Activated CD8-positive, alpha-beta T cell treated with anti-CD3 and anti-CD28 coated beads, Interleukin-2, amount 10 ng/mL, durations not matched to agents 7 days and 5 days (primary cell): ENCODE measurements around the gene NACC1. TPM values are rescaled to one million over a fixed set of nuclear protein-coding genes. Genes with fewer than 3 reads are reported as not detected.
"Not testable (repeated sequence)": the region's sequence is repeated elsewhere in the genome, so short reads cannot be mapped to it uniquely, and the experiment has no call there.

Experiments used
- ATAC-seq: fragments of 150-1000 bp; cut with Tn5 transposase; one replicate; pipeline ENCODE4 v1.10.0; 2021; ENCODE audit warnings: moderate library complexity
- CTCF ChIA-PET: fragments of 350-600 bp; sonication (Branson Sonifier 250); formaldehyde crosslinking; loops from one replicate; lab custom pipeline; 2021; ENCODE audit warnings: antibody characterized with exemption; lab: Charles Lee
- POLR2A ChIA-PET: fragments of 350-600 bp; sonication (Branson Sonifier 250); formaldehyde crosslinking; loops from one replicate; lab custom pipeline; 2021; ENCODE audit warnings: antibody characterized with exemption; lab: Charles Lee
- DNase-seq: peaks from one replicate; pipeline ENCODE4 v3.0.0-alpha.2; 2020
- H3K27ac Mint-ChIP-seq: one replicate; pipeline ENCODE4 v1.8.0; 2021; ENCODE audit warnings: mild to moderate bottlenecking, mixed read lengths
- H3K27me3 Mint-ChIP-seq: one replicate; pipeline ENCODE4 v1.8.0; 2021; ENCODE audit warnings: low read depth, mixed read lengths
- H3K36me3 Mint-ChIP-seq: one replicate; pipeline ENCODE4 v1.8.0; 2021; ENCODE audit warnings: low read depth, mixed read lengths
- H3K4me1 Mint-ChIP-seq: one replicate; pipeline ENCODE4 v1.8.0; 2021; ENCODE audit warnings: low read depth, mixed read lengths
- H3K4me3 Mint-ChIP-seq: one replicate; pipeline ENCODE4 v1.8.0; 2021; ENCODE audit warnings: mild to moderate bottlenecking, mixed read lengths
- H3K9me3 Mint-ChIP-seq: one replicate; pipeline ENCODE4 v1.8.0; 2022; ENCODE audit warnings: mixed read lengths; ENCODE audit not compliant: insufficient read depth
- total RNA-seq, 2 experiments: library from RNA; stranded (reverse); gene quantifications; one replicate each; pipeline ENCODE4 v1.2.3, GENCODE V29; 2021

Gene NACC1
- total RNA-seq, 2 experiments from 2014 or later: 74.6 to 84.8 TPM

DNA sequence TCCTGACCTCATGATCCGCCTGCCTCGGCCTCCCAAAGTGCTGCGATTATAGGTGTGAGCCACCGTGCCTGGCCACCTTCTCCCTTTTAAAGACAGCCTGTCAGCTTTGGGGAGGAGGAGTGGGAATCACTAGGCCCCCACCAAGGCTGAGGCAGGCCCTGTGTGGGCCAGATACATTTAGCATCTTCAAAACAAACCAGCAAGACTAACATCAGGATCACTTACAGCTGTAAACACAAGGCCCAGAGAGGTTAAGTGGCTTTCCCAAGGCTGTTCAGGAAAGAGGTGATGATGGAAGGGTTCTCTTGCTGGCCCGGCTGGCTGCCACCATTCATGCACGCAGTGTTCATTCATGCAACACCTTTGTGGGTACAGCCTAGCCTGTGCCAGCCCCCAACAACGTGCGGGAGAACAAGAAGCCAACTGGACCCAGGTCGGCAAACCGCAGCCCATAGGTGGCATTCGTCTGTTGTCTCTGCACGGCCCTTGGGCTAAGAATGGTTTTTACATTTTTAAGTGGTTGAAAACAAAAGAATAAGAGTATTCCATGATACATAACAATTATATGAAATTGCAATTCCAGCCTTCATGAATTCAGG, 55.2 kb downstream of the NACC1 start:
- Mint-ChIP-seq H3K36me3 (peaks cover 26% of the 10 kb centered on the region), H3K27me3 (no peaks in the 10 kb centered on the region), H3K9me3 (no peaks in the 10 kb centered on the region), H3K4me1 (peaks cover 62% of the 10 kb centered on the region), H3K27ac (peak overlapping the region; percentile 97), H3K4me3 (peak overlapping the region; percentile 82)
- no peak for DNase-seq
- CTCF ChIA-PET: interaction anchor here (0.7 to 1.6 kb wide), 3 partner anchors 9 to 13 kb away, joined by 3 to 6 read pairs (median 4); no protein-coding TSS in a partner anchor
- ATAC-seq: no peak
- POLR2A ChIA-PET: interaction anchor here (0.6 to 2.6 kb wide), 5 partner anchors 9 to 596 kb away, joined by 3 to 16 read pairs (median 6); no protein-coding TSS in a partner anchor

DNA sequence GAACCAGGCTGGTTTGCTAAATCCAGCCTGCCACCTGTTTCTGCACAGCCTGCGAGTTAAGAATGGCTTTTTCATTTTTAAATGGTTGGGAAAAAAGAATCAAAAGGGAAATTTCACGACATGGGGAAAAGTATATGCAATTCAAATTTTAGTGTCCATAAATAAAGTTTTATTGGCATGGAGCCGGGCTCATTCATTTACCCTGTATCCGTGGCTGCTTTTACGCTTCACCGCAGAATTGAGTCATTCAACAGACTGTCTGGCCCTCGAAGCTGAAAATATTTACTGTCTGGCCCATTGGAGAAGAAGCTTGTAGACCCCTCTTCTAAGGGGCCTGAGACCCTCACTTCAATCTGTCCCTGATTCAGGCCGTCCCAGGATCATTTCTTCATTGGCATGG, 58.3 kb downstream of the NACC1 start:
- CTCF ChIA-PET: interaction anchor here (1.1 to 1.4 kb wide), 2 partner anchors 14 to 71 kb away, joined by 4 read pairs; no protein-coding TSS in a partner anchor
- no peaks in the 10 kb centered on the region for H3K9me3 Mint-ChIP-seq

GRCh38 chr19:13177584-13177983, 59.5 kb downstream of the NACC1 start:
- H3K27ac Mint-ChIP-seq, ATAC-seq, H3K9me3 Mint-ChIP-seq, H3K36me3 Mint-ChIP-seq, DNase-seq, H3K27me3 Mint-ChIP-seq, CTCF ChIA-PET, H3K4me3 Mint-ChIP-seq: not testable (repeated sequence)
- peaks cover 41% of the 10 kb centered on the region for H3K4me1 Mint-ChIP-seq
- POLR2A ChIA-PET: interaction anchor here (1.4 to 3.7 kb wide), 3 partner anchors 10 to 25 kb away, joined by 7 to 13 read pairs (median 7); no protein-coding TSS in a partner anchor

More for the DNA sequence above, 58.3 kb downstream of the NACC1 start:
- H3K27me3 Mint-ChIP-seq: no peaks in the 10 kb centered on the region
- peaks cover 16% of the 10 kb centered on the region for H3K36me3 Mint-ChIP-seq
- no peak for DNase-seq
- no peak overlapping the region for H3K4me3 Mint-ChIP-seq
- H3K4me1 Mint-ChIP-seq: peaks cover 46% of the 10 kb centered on the region
- POLR2A ChIA-PET: interaction anchor here (1.0 to 1.5 kb wide), 2 partner anchors 9 to 24 kb away, joined by 3 to 4 read pairs; no protein-coding TSS in a partner anchor
- ATAC-seq: no peak
- H3K27ac Mint-ChIP-seq: no peak overlapping the region

DNA sequence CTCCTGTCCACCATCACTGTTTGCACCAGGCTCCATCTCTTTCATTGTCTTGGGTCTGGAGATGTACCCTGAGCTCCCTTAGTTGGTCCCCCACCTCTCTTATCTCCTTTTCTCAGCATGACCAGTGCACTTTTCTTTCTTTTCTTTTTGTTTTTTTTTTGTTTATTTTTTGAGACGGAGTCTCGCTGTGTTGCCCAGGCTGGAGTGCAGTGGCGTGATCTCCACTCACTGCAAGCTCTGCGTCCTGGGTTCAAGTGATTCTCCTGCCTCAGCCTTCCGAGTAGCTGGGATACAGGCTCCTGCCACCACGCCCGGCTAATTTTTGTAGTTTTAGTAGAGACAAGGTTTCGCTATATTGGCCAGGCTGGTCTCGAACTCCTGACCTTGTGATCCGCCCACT, 60.2 kb downstream of the NACC1 start:
- H3K4me1 Mint-ChIP-seq: peaks cover 34% of the 10 kb centered on the region
- not testable (repeated sequence) for ATAC-seq, H3K36me3 Mint-ChIP-seq, H3K4me3 Mint-ChIP-seq, H3K27me3 Mint-ChIP-seq, DNase-seq, H3K27ac Mint-ChIP-seq, H3K9me3 Mint-ChIP-seq
- ChIA-PET CTCF (interaction anchor here (1.6 kb wide), 1 partner anchor 9 kb away, joined by 4 read pairs; no protein-coding TSS in a partner anchor), POLR2A (interaction anchor here (1.4 to 3.7 kb wide), 3 partner anchors 10 to 25 kb away, joined by 7 to 13 read pairs (median 7); no protein-coding TSS in a partner anchor)

DNA sequence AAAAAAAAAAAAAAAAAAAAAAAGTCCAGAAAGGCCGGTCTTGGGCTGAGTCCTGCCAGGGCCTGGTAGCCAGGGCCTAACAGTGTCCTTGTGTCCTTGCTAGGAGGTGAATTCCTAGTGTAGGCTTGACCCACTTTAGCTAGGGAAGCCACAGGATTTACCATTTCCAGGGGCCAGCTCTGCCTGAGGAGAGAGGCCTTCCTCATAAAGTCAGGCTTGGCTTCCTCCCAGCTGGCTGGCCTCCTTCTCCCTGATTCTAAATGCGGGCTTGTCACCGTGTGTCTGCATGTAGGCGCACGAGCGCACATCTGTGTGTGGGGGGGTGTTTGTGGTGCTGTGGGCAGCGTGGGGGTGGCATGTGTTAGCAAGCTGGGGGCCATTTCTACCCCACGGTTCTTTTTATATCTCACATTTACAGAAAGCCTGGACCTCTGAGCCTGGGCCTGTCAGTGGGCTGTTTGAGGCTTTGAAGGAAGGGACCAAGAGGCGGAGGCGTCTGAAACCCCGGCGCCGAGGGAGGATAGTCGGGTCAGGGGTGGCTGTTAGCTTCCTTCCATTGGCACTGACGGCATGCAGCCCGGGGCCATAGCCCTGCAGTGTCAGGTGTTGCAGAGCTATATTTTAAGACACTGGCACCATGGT, 63.8 kb downstream of the NACC1 start:
- Mint-ChIP-seq H3K9me3 (no peaks in the 10 kb centered on the region), H3K4me1 (peaks cover 30% of the 10 kb centered on the region), H3K27me3 (no peaks in the 10 kb centered on the region), H3K27ac (peak overlapping the region; percentile 79), H3K4me3 (no peak overlapping the region), H3K36me3 (peaks cover 2% of the 10 kb centered on the region)
- ATAC-seq (peak; percentile 42), DNase-seq (peak; percentile 41)
- ChIA-PET POLR2A (interaction anchor here (0.9 to 2.9 kb wide), 8 partner anchors 9 to 30 kb away, joined by 3 to 19 read pairs (median 6); no protein-coding TSS in a partner anchor), CTCF (interaction anchor here (1.0 to 3.0 kb wide), 9 partner anchors 8 to 29 kb away, joined by 3 to 21 read pairs (median 4); no protein-coding TSS in a partner anchor)

DNA sequence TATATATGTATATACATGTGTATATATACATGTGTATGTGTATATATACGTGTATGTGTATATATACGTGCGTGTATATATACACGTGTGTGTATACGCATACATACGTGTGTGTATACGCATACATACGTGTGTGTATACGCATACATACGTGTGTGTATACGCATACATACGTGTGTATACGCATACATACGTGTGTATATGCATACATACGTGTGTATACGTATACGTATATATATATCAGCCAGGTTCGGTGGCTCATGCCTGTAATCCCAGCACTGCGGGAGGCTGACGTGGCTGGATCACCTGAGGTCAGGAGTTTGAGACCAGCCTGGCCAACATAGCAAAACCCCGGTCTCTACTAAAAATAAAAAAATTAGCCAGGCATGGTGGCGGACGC, 66.9 kb downstream of the NACC1 start:
- not testable (repeated sequence) for ATAC-seq, DNase-seq, H3K9me3 Mint-ChIP-seq, H3K27ac Mint-ChIP-seq, H3K36me3 Mint-ChIP-seq, H3K4me3 Mint-ChIP-seq, H3K27me3 Mint-ChIP-seq
- ChIA-PET POLR2A (interaction anchor here (0.5 kb wide), 1 partner anchor 170 kb away, joined by 3 read pairs; no protein-coding TSS in a partner anchor), CTCF (interaction anchor here (0.7 kb wide), 1 partner anchor 77 kb away, joined by 3 read pairs; no protein-coding TSS in a partner anchor)
- H3K4me1 Mint-ChIP-seq: peaks cover 41% of the 10 kb centered on the region

DNA sequence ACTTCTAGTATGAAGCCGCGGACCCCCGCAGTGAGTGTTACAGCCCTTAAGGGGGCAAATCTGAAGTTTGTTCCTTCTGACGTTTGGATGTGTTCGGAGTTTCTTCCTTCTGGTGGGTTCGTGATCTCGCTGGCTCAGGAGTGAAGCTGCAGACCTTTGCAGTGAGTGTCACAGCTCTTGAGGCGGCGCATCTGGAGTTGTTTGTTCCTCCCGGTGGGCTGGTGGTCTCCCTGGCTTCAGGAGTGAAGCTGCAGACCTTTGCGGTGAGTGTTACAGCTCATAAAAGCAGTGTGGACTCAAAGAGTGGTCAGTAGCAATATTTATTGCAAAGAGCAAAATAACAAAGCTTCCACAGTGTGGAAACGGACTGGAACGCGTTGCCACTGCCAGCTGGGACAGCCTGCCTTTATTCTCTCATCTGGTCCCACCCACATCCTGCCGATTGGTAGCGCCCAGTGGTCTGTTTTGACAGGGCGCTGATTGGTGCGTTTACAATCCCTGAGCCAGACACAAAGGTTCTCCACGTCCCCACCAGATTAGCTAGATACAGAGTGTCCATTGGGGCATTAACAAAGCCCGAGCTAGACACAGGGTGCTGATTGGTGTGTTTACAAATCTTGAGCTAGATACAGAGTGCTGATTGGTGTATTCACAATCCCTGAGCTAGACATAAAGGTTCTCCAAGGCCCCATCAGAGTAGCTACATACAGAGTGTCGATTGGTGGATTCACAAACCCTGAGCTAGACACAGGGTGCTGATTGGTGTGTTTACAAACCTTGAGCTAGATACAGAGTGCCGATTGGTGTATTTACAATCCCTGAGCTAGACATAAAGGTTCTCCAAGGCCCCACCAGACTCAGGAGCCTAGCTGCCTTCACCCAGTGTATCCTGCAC, 67.9 kb downstream of the NACC1 start:
- H3K27ac Mint-ChIP-seq: peak overlapping the region; percentile 32
- peaks cover 36% of the 10 kb centered on the region for H3K4me1 Mint-ChIP-seq
- H3K9me3 Mint-ChIP-seq, H3K36me3 Mint-ChIP-seq, ATAC-seq, H3K4me3 Mint-ChIP-seq, H3K27me3 Mint-ChIP-seq, DNase-seq: not testable (repeated sequence)
- ChIA-PET CTCF (interaction anchor here (0.9 to 2.1 kb wide), 2 partner anchors 9 to 13 kb away, joined by 3 to 6 read pairs; no protein-coding TSS in a partner anchor), POLR2A (interaction anchor here (0.7 to 1.5 kb wide), 2 partner anchors 31 to 33 kb away, joined by 3 to 5 read pairs; no protein-coding TSS in a partner anchor)

GRCh38 chr19:13186688-13187087, 68.6 kb downstream of the NACC1 start:
- H3K9me3 Mint-ChIP-seq, H3K27ac Mint-ChIP-seq, H3K4me3 Mint-ChIP-seq, DNase-seq, H3K36me3 Mint-ChIP-seq, ATAC-seq, H3K27me3 Mint-ChIP-seq: not testable (repeated sequence)
- POLR2A ChIA-PET: interaction anchor here (1.5 to 1.7 kb wide), 2 partner anchors 31 to 34 kb away, joined by 5 read pairs; no protein-coding TSS in a partner anchor
- CTCF ChIA-PET: interaction anchor here (0.9 to 2.1 kb wide), 2 partner anchors 9 to 14 kb away, joined by 3 to 6 read pairs; no protein-coding TSS in a partner anchor
- peaks cover 37% of the 10 kb centered on the region for H3K4me1 Mint-ChIP-seq

DNA sequence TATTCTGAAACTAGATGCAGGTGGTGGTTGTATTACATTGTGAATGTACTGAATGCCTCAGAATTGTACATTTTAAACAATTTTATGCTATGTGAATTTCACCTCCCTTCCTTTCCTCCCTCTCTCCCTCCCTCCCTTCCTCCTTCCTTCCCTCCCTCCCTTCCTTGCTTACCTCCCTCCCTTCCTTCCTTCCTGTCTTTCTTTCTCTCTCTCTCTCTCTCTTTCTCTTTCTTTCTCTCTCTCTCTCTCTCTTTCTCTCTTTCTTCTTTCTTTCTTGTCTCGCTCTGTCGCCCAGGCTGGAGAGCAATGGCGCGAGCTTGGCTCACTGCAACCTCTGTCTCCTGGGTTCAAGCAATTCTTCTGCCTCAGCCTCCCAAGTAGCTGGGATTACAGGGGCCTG, 69.4 kb downstream of the NACC1 start:
- peak overlapping the region; percentile 74 for H3K27ac Mint-ChIP-seq
- no peak overlapping the region for H3K4me3 Mint-ChIP-seq
- DNase-seq: no peak
- no peaks in the 10 kb centered on the region for H3K9me3 Mint-ChIP-seq
- ChIA-PET POLR2A (interaction anchor here (1.7 kb wide), 1 partner anchor 35 kb away, joined by 5 read pairs; no protein-coding TSS in a partner anchor), CTCF (interaction anchor here (2.1 kb wide), 1 partner anchor 8 kb away, joined by 6 read pairs; no protein-coding TSS in a partner anchor)
- H3K4me1 Mint-ChIP-seq: peaks cover 32% of the 10 kb centered on the region
- no peak for ATAC-seq
- no peaks in the 10 kb centered on the region for H3K36me3 Mint-ChIP-seq
- H3K27me3 Mint-ChIP-seq: no peaks in the 10 kb centered on the region

- ChIA-PET POLR2A (interaction anchor here (0.7 to 1.2 kb wide), 2 partner anchors 34 to 37 kb away, joined by 3 to 7 read pairs; no protein-coding TSS in a partner anchor), CTCF (interaction anchor here (0.9 to 1.6 kb wide), 4 partner anchors 14 to 212 kb away, joined by 3 to 4 read pairs (median 3); no protein-coding TSS in a partner anchor)
- no peaks in the 10 kb centered on the region for H3K9me3 Mint-ChIP-seq
- H3K27ac Mint-ChIP-seq: no peak overlapping the region
- peaks cover 43% of the 10 kb centered on the region for H3K4me1 Mint-ChIP-seq
- ATAC-seq: no peak
- no peak for DNase-seq
- H3K4me3 Mint-ChIP-seq: no peak overlapping the region
- no peaks in the 10 kb centered on the region for H3K36me3 Mint-ChIP-seq
- no peaks in the 10 kb centered on the region for H3K27me3 Mint-ChIP-seq
Observed at GRCh38 chr19:13189600-13189999, 71.5 kb downstream of the NACC1 start.
